WTC11 (cell line): ENCODE measurements around the gene NTMT1.

Source experiments
- ATF2 ChIP-seq: sonication (generic); formaldehyde crosslinking; IDR thresholded peaks from 2 replicates; pipeline ENCODE4 v1.8.1; 2022; ENCODE audit warnings: low read depth, missing genetic modification reagents, borderline replicate concordance
- E2F4 ChIP-seq: sonication (generic); formaldehyde crosslinking; IDR thresholded peaks from 2 replicates; pipeline ENCODE4 v1.8.1; 2022; ENCODE audit warnings: low read depth, mild to moderate bottlenecking, moderate library complexity, missing genetic modification reagents, borderline replicate concordance
- ETV6 ChIP-seq: sonication (generic); formaldehyde crosslinking; IDR thresholded peaks from 2 replicates; pipeline ENCODE4 v1.8.1; 2022; ENCODE audit warnings: mild to moderate bottlenecking, missing genetic modification reagents
- JUN ChIP-seq: sonication (generic); formaldehyde crosslinking; IDR thresholded peaks from 2 replicates; pipeline ENCODE4 v1.8.0; 2023; ENCODE audit warnings: mild to moderate bottlenecking, missing genetic modification reagents
- KAT7 ChIP-seq: sonication (generic); formaldehyde crosslinking; IDR thresholded peaks from 2 replicates; pipeline ENCODE4 v1.8.1; 2023; ENCODE audit warnings: missing genetic modification reagents, mild to moderate bottlenecking, borderline replicate concordance
- NR1H2 ChIP-seq: sonication (generic); formaldehyde crosslinking; IDR thresholded peaks from 2 replicates; pipeline ENCODE4 v1.9.0; 2021; ENCODE audit warnings: mild to moderate bottlenecking, moderate library complexity, missing genetic modification reagents
- PRRX2 ChIP-seq: fragments of 250-450 bp; sonication (Bioruptor Pico); IDR thresholded peaks from 2 replicates; pipeline ENCODE4 v1.8.0; 2021; ENCODE audit warnings: mild to moderate bottlenecking
- TF ChIP-seq, protein P1 (sequence below): fragments of 200-600 bp; IDR thresholded peaks from 2 replicates; pipeline ENCODE4 v1.8.0; 2022; ENCODE audit warnings: antibody characterized with exemption
- TF ChIP-seq, protein P2 (sequence below): sonication (generic); formaldehyde crosslinking; IDR thresholded peaks from 2 replicates; pipeline ENCODE4 v1.8.0; 2023; ENCODE audit warnings: missing genetic modification reagents

GRCh38 chr9:129579294-129579693 is 46.7 kb upstream of the NTMT1 start:
- TF ChIP-seq ATF2 (CRISPR knock-in tag) (no peak), E2F4 (CRISPR knock-in tag) (no peak), NR1H2 (CRISPR knock-in tag) (no peak), PRRX2 (CRISPR knock-in tag) (no peak), ETV6 (CRISPR knock-in tag) (no peak), KAT7 (no peak), JUN (no peak)
- TF ChIP-seq, protein P1, sequence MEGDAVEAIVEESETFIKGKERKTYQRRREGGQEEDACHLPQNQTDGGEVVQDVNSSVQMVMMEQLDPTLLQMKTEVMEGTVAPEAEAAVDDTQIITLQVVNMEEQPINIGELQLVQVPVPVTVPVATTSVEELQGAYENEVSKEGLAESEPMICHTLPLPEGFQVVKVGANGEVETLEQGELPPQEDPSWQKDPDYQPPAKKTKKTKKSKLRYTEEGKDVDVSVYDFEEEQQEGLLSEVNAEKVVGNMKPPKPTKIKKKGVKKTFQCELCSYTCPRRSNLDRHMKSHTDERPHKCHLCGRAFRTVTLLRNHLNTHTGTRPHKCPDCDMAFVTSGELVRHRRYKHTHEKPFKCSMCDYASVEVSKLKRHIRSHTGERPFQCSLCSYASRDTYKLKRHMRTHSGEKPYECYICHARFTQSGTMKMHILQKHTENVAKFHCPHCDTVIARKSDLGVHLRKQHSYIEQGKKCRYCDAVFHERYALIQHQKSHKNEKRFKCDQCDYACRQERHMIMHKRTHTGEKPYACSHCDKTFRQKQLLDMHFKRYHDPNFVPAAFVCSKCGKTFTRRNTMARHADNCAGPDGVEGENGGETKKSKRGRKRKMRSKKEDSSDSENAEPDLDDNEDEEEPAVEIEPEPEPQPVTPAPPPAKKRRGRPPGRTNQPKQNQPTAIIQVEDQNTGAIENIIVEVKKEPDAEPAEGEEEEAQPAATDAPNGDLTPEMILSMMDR: no peak
- TF ChIP-seq, protein P2, sequence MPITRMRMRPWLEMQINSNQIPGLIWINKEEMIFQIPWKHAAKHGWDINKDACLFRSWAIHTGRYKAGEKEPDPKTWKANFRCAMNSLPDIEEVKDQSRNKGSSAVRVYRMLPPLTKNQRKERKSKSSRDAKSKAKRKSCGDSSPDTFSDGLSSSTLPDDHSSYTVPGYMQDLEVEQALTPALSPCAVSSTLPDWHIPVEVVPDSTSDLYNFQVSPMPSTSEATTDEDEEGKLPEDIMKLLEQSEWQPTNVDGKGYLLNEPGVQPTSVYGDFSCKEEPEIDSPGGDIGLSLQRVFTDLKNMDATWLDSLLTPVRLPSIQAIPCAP (CRISPR knock-in tag): no peak
